GM23338 (cell line): ENCODE measurements around the gene GATAD2B. TPM values are rescaled to one million over a fixed set of nuclear protein-coding genes. Genes with fewer than 3 reads are reported as not detected.

ENCODE experiments used
- ATAC-seq: fragments of 200-7000 bp; cut with Tn5 transposase; 3 replicates; pipeline ENCODE4 v1.9.1; 2020
- DNase-seq: peaks from one replicate; pipeline ENCODE4 v3.0.0-alpha.2; 2015; ENCODE audit warnings: low spot score
- H2AFZ ChIP-seq: fragments of 200-600 bp; sonication (generic); 2 replicates; pipeline ENCODE4 v1.8.0; 2016; ENCODE audit warnings: antibody characterized with exemption, mild to moderate bottlenecking, moderate library complexity
- H3F3A ChIP-seq: fragments of 200-600 bp; sonication (generic); replicated peaks from 2 replicates; pipeline ENCODE4 v1.8.0; 2017; ENCODE audit warnings: antibody characterized with exemption, mixed run types, low read depth
- H3K27ac ChIP-seq: fragments of 200-600 bp; sonication (generic); 2 replicates; pipeline ENCODE4 v1.6.1; 2016; ENCODE audit warnings: low read depth
- H3K27me3 ChIP-seq: fragments of 200-600 bp; sonication (generic); 2 replicates; pipeline ENCODE4 v1.8.0; 2016; ENCODE audit warnings: mild to moderate bottlenecking, mixed run types, moderate library complexity; ENCODE audit not compliant: insufficient read depth
- H3K36me3 ChIP-seq: fragments of 200-600 bp; sonication (generic); 2 replicates; pipeline ENCODE4 v1.8.0; 2016; ENCODE audit warnings: mild to moderate bottlenecking; ENCODE audit not compliant: insufficient read depth
- H3K4me1 ChIP-seq: fragments of 200-600 bp; sonication (generic); 2 replicates; pipeline ENCODE4 v1.8.0; 2016; ENCODE audit warnings: mild to moderate bottlenecking, moderate library complexity; ENCODE audit not compliant: insufficient read depth
- H3K4me2 ChIP-seq: fragments of 200-600 bp; sonication (generic); 2 replicates; pipeline ENCODE4 v1.7.1; 2017; ENCODE audit warnings: mixed run types
- H3K4me3 ChIP-seq: fragments of 200-600 bp; sonication (generic); 2 replicates; pipeline ENCODE4 v1.6.1; 2016; ENCODE audit warnings: mixed run types
- H3K79me2 ChIP-seq: fragments of 200-600 bp; sonication (generic); replicated peaks from 2 replicates; pipeline ENCODE4 v1.8.0; 2017; ENCODE audit warnings: mild to moderate bottlenecking; ENCODE audit not compliant: insufficient read depth
- H3K9me2 ChIP-seq: fragments of 200-600 bp; sonication (generic); 2 replicates; pipeline ENCODE4 v1.8.0; 2017; ENCODE audit not compliant: insufficient read depth
- H4K20me1 ChIP-seq: fragments of 200-600 bp; sonication (generic); replicated peaks from 2 replicates; pipeline ENCODE4 v1.8.0; 2017; ENCODE audit warnings: mild to moderate bottlenecking; ENCODE audit not compliant: insufficient read depth
- H3K27ac Mint-ChIP-seq: 2 replicates; pipeline ENCODE4 v1.8.0; 2020; ENCODE audit warnings: inconsistent platforms, mild to moderate bottlenecking, moderate library complexity, mixed read lengths
- H3K27me3 Mint-ChIP-seq: 3 replicates; pipeline ENCODE4 v1.8.0; 2022; ENCODE audit warnings: low read depth, mild to moderate bottlenecking, moderate library complexity, mixed read lengths, inconsistent platforms; ENCODE audit not compliant: insufficient read depth, poor library complexity
- H3K36me3 Mint-ChIP-seq: 3 replicates; pipeline ENCODE4 v1.8.0; 2021; ENCODE audit warnings: low read depth, mild to moderate bottlenecking, inconsistent platforms, moderate library complexity, mixed read lengths
- H3K4me1 Mint-ChIP-seq: 3 replicates; pipeline ENCODE4 v1.8.0; 2020; ENCODE audit warnings: mild to moderate bottlenecking, inconsistent platforms, mixed read lengths
- H3K4me3 Mint-ChIP-seq: 3 replicates; pipeline ENCODE4 v1.8.0; 2021; ENCODE audit warnings: moderate library complexity, mild to moderate bottlenecking, inconsistent platforms, mixed read lengths
- H3K9me3 Mint-ChIP-seq: 3 replicates; pipeline ENCODE4 v1.8.0; 2020; ENCODE audit warnings: moderate library complexity, mild to moderate bottlenecking, inconsistent platforms, mixed read lengths
- CREB1 ChIP-seq: fragments of 250-450 bp; sonication (Bioruptor Pico); IDR thresholded peaks from 2 replicates; pipeline ENCODE4 v1.5.0; 2020; ENCODE audit warnings: low read depth, mild to moderate bottlenecking, moderate library complexity
- CTCF ChIP-seq, 2 experiments: fragments of 200-600 bp in 1 of 2; sonication (generic) in 1 of 2; conservative IDR thresholded peaks; 2 replicates each; pipeline versions ENCODE4 v1.5.1 to v1.6.1; 2016 to 2017; ENCODE audit warnings: antibody characterized with exemption in 2 of 2, low read depth in 2 of 2, mild to moderate bottlenecking in 2 of 2, moderate library complexity in 1 of 2
- EZH2 ChIP-seq: fragments of 200-600 bp; sonication (generic); IDR thresholded peaks from one replicate; pipeline ENCODE4 v1.8.0; 2017; ENCODE audit warnings: antibody characterized with exemption, mild to moderate bottlenecking, low read depth; ENCODE audit not compliant: unreplicated experiment
- EZH2phosphoT487 ChIP-seq: fragments of 200-600 bp; sonication (generic); IDR thresholded peaks from one replicate; pipeline ENCODE4 v1.8.1; 2018; ENCODE audit warnings: antibody characterized with exemption; ENCODE audit not compliant: unreplicated experiment
- JUNB ChIP-seq: IDR thresholded peaks from one replicate; pipeline ENCODE4 v1.6.1; 2016; ENCODE audit warnings: antibody characterized with exemption; ENCODE audit not compliant: unreplicated experiment
- POLR2AphosphoS5 ChIP-seq: IDR thresholded peaks from 2 replicates; pipeline ENCODE4 v1.6.1; 2016; ENCODE audit warnings: antibody characterized with exemption, low read depth
- REST ChIP-seq: IDR thresholded peaks from one replicate; pipeline ENCODE4 v1.6.1; 2018; ENCODE audit warnings: antibody characterized with exemption; ENCODE audit not compliant: unreplicated experiment
- STAT1 ChIP-seq: IDR thresholded peaks from one replicate; pipeline ENCODE4 v1.6.1; 2016; ENCODE audit warnings: antibody characterized with exemption; ENCODE audit not compliant: unreplicated experiment
- ZNF114 ChIP-seq: fragments of 250-450 bp; sonication (Bioruptor Pico); IDR thresholded peaks from 2 replicates; pipeline ENCODE4 v1.5.0; 2020; ENCODE audit warnings: mild to moderate bottlenecking, moderate library complexity
- ZNF331 ChIP-seq: fragments of 250-450 bp; sonication (Bioruptor Pico); IDR thresholded peaks from 2 replicates; pipeline ENCODE4 v1.5.0; 2020; ENCODE audit warnings: low read depth, mild to moderate bottlenecking, moderate library complexity
- polyA plus RNA-seq: library from polyadenylated mRNA; unstranded; fragments of >200 nt; fragmentation: Nextera tagmentation; extraction: Ambion mirVana; gene quantifications from 2 replicates; pipeline ENCODE4 v1.2.1, GENCODE V29; 2016
- total RNA-seq: library from RNA; depleted of rRNA; stranded (reverse); fragments of >200 nt; shearing (Covaris generic); gene quantifications from 2 replicates; pipeline ENCODE4 v1.2.3, GENCODE V29; 2014

GATAD2B gene
- total and polyA plus RNA-seq, 2 experiments from 2014 or later: 5.2 to 17.8 TPM

- H3K4me3 Mint-ChIP-seq: no peak overlapping the region
- H3K27me3 Mint-ChIP-seq: peaks cover 3% of the 10 kb centered on the region
- H3K4me1 Mint-ChIP-seq: peaks cover 8% of the 10 kb centered on the region
- H3K27ac Mint-ChIP-seq: no peak overlapping the region; the same call in 1 of the 2 replicates
- no peak overlapping the region for H3K27ac ChIP-seq
- no peak for TF ChIP-seq EZH2phosphoT487
- TF ChIP-seq ZNF331: no peak
- TF ChIP-seq REST: no peak
- no peak for TF ChIP-seq CTCF (conservative IDR thresholded peaks at IDR 0.05; ENCODE audit: low read depth in 2 of 2)
- TF ChIP-seq STAT1: no peak
- TF ChIP-seq CREB1: no peak
- no peak for TF ChIP-seq EZH2
- TF ChIP-seq JUNB: no peak
- TF ChIP-seq POLR2AphosphoS5: no peak
- no peak overlapping the region for H2AFZ ChIP-seq
- no peak overlapping the region for H3K4me3 ChIP-seq
- peaks cover 47% of the 10 kb centered on the region for H4K20me1 ChIP-seq
- peaks cover 99% of the 10 kb centered on the region for H3K79me2 ChIP-seq
- H3K36me3 Mint-ChIP-seq: peaks cover 18% of the 10 kb centered on the region; the same call in 2 of the 3 replicates
- no peaks in the 10 kb centered on the region for H3K9me2 ChIP-seq
- no peak for DNase-seq
- H3K4me2 ChIP-seq: no peak overlapping the region
- no peaks in the 10 kb centered on the region for H3K27me3 ChIP-seq
- peaks cover 14% of the 10 kb centered on the region for H3K4me1 ChIP-seq
- H3K9me3 Mint-ChIP-seq: peaks cover 5% of the 10 kb centered on the region; the same call in 2 of the 3 replicates
- ATAC-seq: no peak
- no peaks in the 10 kb centered on the region for H3K36me3 ChIP-seq
- peaks cover 4% of the 10 kb centered on the region; the same call in 1 of the 2 replicates for H3F3A ChIP-seq
Measured at GRCh38 chr1:153866045-153866850, 56.5 kb downstream of the GATAD2B start.

GRCh38 chr1:153860285-153860684 lies 62.5 kb downstream of the GATAD2B start:
- Histone ChIP-seq H3K4me2 (no peak overlapping the region), H3K27ac (no peak overlapping the region), H3K79me2 (peaks cover 82% of the 10 kb centered on the region), H4K20me1 (peaks cover 38% of the 10 kb centered on the region), H3K36me3 (no peaks in the 10 kb centered on the region), H3K27me3 (no peaks in the 10 kb centered on the region), H2AFZ (no peak overlapping the region), H3K4me1 (peaks cover 14% of the 10 kb centered on the region), H3F3A (peaks cover 2% of the 10 kb centered on the region; the same call in 1 of the 2 replicates), H3K9me2 (no peaks in the 10 kb centered on the region), H3K4me3 (no peak overlapping the region)
- Mint-ChIP-seq H3K27me3 (peaks cover 3% of the 10 kb centered on the region), H3K4me3 (no peak overlapping the region), H3K36me3 (0 out of 3 replicates have a peak, but pooled peaks cover 3% of the 10 kb centered on the region), H3K27ac (no peak overlapping the region), H3K4me1 (peaks cover 8% of the 10 kb centered on the region), H3K9me3 (no peaks in the 10 kb centered on the region)
- ATAC-seq (no peak), DNase-seq (no peak)
- TF ChIP-seq ZNF331 (no peak), ZNF114 (CRISPR knock-in tag) (no peak), STAT1 (no peak), POLR2AphosphoS5 (no peak), REST (no peak), EZH2 (no peak), EZH2phosphoT487 (no peak)
